ENCODE measurements around the gene PRR11. TPM values are rescaled to one million over a fixed set of nuclear protein-coding genes. Genes with fewer than 3 reads are reported as not detected.
A peak's percentile ranks its signal among the peaks of the same experiment; 100 is the strongest.

PRR11 gene
- total RNA-seq, 2 donors from 2014 or later, result 10.8 to 34.0 TPM

DNA sequence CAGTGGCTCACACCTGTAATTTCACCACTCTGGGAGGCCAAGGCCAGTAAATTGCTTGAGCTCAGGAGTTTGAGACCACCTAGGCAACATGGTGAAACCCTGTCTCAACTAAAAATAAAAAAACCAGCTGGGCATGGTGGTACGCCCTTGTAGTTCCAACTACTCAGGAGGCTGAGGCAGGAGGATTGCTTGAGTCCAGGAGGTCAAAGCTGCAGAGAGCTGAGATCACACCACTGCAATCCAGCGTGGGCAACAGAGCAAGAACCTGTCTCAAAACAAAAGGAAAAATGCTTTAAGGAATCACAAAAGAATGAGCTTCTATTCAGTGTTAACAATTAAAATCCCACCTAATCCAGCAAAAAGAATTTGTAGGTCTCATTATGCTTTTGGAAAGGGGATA, 5.9 kb downstream of the PRR11 start:
- Histone ChIP-seq H3K4me1 (no peaks in the 10 kb centered on the region), H3K4me3 (no peak overlapping the region), H3K9ac (ENCODE audit: low read depth in 2 of 2, low read length in 2 of 2) (no peak overlapping the region), H3K9me3 (no peaks in the 10 kb centered on the region), H3K27ac (no peak overlapping the region), H3K27me3 (no peaks in the 10 kb centered on the region), H3K36me3 (no peaks in the 10 kb centered on the region)
- TF ChIP-seq, protein P1, sequence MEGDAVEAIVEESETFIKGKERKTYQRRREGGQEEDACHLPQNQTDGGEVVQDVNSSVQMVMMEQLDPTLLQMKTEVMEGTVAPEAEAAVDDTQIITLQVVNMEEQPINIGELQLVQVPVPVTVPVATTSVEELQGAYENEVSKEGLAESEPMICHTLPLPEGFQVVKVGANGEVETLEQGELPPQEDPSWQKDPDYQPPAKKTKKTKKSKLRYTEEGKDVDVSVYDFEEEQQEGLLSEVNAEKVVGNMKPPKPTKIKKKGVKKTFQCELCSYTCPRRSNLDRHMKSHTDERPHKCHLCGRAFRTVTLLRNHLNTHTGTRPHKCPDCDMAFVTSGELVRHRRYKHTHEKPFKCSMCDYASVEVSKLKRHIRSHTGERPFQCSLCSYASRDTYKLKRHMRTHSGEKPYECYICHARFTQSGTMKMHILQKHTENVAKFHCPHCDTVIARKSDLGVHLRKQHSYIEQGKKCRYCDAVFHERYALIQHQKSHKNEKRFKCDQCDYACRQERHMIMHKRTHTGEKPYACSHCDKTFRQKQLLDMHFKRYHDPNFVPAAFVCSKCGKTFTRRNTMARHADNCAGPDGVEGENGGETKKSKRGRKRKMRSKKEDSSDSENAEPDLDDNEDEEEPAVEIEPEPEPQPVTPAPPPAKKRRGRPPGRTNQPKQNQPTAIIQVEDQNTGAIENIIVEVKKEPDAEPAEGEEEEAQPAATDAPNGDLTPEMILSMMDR (IDR thresholded peaks at IDR 0.05), result no peak
- intact Hi-C loops (cut with DNase I), result no loop called here
- no peak for DNase-seq

DNA sequence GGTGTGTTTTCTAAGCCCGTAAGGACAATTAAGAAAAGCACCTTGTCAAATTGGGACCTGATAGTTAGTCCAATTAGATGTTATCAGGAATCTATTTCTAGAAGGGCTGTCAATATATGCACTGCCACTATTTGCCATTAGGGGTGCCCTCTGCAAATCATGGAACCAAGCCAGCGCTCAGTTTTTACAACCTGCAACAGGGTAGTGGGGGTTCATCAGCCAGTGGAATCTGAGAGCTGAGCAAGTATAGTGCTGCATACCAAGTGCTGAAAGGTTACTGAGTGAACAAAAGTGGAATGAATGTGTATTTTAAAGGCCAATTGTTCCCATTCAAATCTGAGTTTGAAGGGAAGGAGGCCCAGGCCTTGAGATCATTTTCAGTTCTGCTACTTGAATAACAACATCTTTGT, 10.4 kb downstream of the PRR11 start:
- no peak overlapping the region for H3K27ac ChIP-seq

DNA sequence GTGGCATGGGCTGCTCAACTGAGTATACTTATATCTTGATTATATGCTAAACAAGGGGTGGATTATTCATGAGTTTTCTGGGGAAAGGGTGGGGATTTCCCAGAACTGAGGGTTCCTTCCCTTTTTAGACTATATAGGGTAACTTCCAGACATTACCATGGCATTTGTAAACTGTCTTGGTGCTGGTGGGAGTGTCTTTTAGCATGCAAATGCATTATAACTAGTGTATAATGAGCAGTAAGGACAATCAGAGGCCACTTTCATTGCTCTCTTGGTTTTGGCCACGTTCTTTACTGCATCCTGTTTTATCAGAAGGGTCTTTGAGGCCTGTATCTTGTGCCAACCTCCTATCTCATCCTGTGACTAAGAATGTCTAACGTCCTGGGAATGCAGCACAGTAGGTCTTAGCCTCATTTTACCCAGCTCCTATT, 12.0 kb downstream of the PRR11 start:
- H3K36me3 ChIP-seq, result no peaks in the 10 kb centered on the region
- H3K9ac ChIP-seq (ENCODE audit: low read depth in 2 of 2, low read length in 2 of 2), result no peak overlapping the region
- H3K27ac ChIP-seq, result no peak overlapping the region
- no peaks in the 10 kb centered on the region for H3K4me1 ChIP-seq
- H3K4me3 ChIP-seq, result no peak overlapping the region
- no peaks in the 10 kb centered on the region for H3K27me3 ChIP-seq
- intact Hi-C loops (cut with DNase I), result no loop called here
- DNase-seq, result no peak
- H3K9me3 ChIP-seq, result no peaks in the 10 kb centered on the region
- TF ChIP-seq, protein P1 (IDR thresholded peaks at IDR 0.05), result no peak

More for the DNA sequence above, 10.4 kb downstream of the PRR11 start:
- Histone ChIP-seq H3K36me3 (no peaks in the 10 kb centered on the region), H3K9ac (ENCODE audit: low read depth in 2 of 2, low read length in 2 of 2) (no peak overlapping the region), H3K4me3 (no peak overlapping the region), H3K4me1 (no peaks in the 10 kb centered on the region), H3K27me3 (no peaks in the 10 kb centered on the region), H3K9me3 (no peaks in the 10 kb centered on the region)
- intact Hi-C loops (cut with DNase I), result no loop called here
- TF ChIP-seq, protein P1 (IDR thresholded peaks at IDR 0.05), result peak; percentile 50
- no peak for DNase-seq

DNA sequence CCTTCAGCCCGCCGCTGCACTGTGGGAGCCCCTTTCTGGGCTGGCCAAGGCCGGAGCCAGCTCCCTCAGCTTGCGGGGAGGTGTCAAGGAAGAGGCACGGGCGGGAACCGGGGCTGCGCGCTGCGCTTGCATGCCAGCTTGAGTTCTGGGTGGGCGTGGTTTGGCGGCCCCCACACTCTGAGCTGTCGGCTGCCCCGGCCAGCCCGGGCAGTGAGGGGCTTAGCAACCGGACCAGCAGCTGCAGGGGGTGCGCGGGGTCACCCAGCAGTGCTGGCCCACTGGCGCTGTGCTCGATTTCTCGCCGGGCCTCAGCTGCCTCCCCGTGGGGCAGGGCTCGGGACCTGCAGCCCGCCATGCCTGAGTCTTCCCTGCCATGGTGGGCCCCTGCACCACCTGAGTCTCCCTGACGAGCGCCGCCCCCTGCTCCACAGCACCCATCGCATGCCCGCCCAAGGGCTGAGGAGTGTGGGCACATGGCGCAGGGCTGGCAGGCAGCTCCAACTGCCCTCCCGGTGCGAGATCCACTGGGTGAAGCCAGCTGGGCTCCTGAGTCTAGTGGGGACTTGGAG, 17.0 kb downstream of the PRR11 start:
- intact Hi-C loops (cut with DNase I), result no loop called here
- Histone ChIP-seq H3K27ac (no peak overlapping the region), H3K4me3 (no peak overlapping the region), H3K9ac (ENCODE audit: low read depth in 2 of 2, low read length in 2 of 2) (no peak overlapping the region), H3K36me3 (no peaks in the 10 kb centered on the region), H3K4me1 (no peaks in the 10 kb centered on the region), H3K27me3 (no peaks in the 10 kb centered on the region), H3K9me3 (no peaks in the 10 kb centered on the region)
- TF ChIP-seq, protein P1 (IDR thresholded peaks at IDR 0.05), result no peak
- no peak for DNase-seq

DNA sequence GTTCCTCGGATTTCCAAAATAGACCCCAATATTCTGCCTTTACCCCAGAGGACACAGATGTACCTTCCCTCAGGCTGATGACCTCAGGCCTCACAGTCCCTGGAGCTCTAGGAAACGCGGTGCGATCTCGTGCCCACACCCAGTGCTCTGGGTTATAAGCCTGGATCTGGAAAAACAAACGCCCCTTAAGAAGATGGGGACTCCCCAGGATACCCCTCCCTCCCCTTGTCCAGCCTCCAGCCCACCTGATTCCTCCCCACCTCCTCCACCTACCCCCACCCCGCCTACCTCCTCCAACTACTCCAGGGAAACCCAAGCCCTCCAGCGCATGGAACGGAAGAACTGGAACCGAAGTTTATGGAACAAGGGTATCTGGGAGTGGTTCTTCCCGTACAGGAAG, 19.1 kb downstream of the PRR11 start:
- no peaks in the 10 kb centered on the region for H3K9me3 ChIP-seq
- TF ChIP-seq, protein P1 (IDR thresholded peaks at IDR 0.05), result no peak
- H3K4me3 ChIP-seq, result no peak overlapping the region
- no peaks in the 10 kb centered on the region for H3K4me1 ChIP-seq
- H3K27ac ChIP-seq, result no peak overlapping the region
- DNase-seq, result no peak
- intact Hi-C loops (cut with DNase I), result no loop called here
- H3K9ac ChIP-seq (ENCODE audit: low read depth in 2 of 2, low read length in 2 of 2), result no peak overlapping the region
- H3K36me3 ChIP-seq, result no peaks in the 10 kb centered on the region
- no peaks in the 10 kb centered on the region for H3K27me3 ChIP-seq

Measured in colonic mucosa (tissue), 4 donors.